CD4-positive, alpha-beta T cell treated with Interleukin-6 at 100 ng/mL for 8 hours (primary cell): ENCODE results near the gene REV3L.
"Not testable (repeated sequence)": the region's sequence is repeated elsewhere in the genome, so short reads cannot be mapped to it uniquely, and the experiment has no call there.

Experiments used
- DNase-seq: peaks from one replicate; pipeline ENCODE4 v3.0.0-alpha.2; 2020; ENCODE audit warnings: mixed read lengths, low spot score

REV3L gene

DNA sequence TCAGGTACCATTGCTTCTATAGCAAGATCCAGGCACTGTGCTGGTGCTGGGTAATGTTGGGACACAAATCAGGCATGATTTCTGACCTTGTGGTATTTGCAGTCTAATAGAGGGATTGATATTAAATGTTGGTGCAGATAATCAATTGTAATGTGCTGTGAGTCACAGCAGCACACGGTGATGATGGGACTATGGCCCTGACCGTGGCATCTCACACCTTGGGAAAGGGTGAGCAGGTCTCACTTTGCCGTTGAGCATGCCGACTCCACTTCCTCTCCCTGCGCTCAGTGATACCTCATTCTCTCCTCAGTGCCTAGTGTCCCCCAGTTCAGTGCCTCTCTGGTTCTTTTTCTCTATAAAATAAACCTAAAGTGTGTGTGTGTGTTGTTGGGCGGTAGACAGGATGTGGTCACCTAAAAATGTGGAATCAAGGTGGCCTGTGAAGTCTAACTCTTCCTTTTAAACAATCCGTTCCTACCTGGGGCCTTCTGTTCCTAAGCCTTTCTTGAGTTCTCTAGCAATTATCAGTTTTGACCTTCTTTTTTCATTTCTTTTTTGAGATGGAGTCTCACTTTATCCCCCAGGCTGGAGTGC, 188.5 kb downstream of the REV3L start:
- DNase-seq = no peak

- DNase-seq = no peak
Observed at GRCh38 chr6:111291336-111292259, 191.4 kb downstream of the REV3L start.

DNA sequence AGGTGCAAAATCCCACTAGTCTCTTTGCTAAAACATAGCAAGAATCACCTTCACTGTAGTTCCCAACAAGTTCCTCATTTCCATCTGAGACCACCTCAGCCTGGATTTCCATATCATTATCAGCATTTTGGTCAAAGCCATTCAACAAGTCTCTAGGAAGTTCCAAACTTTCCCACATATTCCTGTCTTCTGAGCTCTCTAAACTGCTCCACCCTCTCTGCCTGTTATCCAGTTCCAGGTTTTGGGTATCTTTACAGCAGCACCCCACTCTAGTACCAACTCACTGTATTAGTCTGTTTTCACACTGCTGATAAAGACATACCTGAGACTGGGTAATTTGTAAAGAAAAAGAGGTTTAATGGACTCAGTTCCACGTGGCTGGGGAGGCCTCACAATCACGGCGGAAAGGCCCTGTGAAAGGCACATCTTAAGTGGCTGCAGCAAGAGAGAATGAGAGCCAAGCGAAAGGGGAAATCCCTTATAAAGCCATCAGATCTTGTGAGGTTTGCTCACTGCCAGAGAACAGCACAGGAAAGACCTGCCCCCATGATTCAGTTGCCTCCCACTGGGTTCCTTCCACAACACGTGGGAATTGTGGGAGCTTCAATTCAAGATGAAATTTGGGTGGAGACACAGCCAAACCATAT, 192.2 kb downstream of the REV3L start:
- not testable (repeated sequence) for DNase-seq

DNA sequence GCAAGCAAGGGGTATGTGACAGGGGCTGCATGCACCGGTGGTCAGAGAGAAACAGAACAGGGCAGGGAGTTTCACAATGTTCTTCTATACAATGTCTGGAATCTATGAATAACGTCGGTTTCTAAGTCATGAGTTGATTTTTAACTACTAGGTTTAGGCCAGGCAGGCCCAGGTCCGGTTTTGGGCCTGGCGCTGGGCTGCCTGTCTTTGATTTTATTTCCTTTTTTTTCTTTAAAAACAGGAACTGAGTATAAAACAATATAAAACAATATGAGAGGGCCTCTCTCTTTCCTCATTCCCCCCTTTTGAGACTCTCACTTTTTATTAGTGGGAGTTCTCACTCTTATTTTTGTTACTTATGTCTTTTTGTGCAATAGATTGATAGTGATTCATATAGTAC, 198.7 kb downstream of the REV3L start:
- DNase-seq = not testable (repeated sequence)

GRCh38 chr6:111283707-111284106, 199.3 kb downstream of the REV3L start:
- no peak for DNase-seq

GRCh38 chr6:111282515-111282914, 200.5 kb downstream of the REV3L start:
- DNase-seq = no peak

- DNase-seq = no peak
Observed at GRCh38 chr6:111280445-111280955, 202.5 kb downstream of the REV3L start.

- DNase-seq = no peak
Observed at GRCh38 chr6:111278731-111279130, 204.3 kb downstream of the REV3L start.

- no peak for DNase-seq
Observed at GRCh38 chr6:111277819-111278218, 205.2 kb downstream of the REV3L start.

DNA sequence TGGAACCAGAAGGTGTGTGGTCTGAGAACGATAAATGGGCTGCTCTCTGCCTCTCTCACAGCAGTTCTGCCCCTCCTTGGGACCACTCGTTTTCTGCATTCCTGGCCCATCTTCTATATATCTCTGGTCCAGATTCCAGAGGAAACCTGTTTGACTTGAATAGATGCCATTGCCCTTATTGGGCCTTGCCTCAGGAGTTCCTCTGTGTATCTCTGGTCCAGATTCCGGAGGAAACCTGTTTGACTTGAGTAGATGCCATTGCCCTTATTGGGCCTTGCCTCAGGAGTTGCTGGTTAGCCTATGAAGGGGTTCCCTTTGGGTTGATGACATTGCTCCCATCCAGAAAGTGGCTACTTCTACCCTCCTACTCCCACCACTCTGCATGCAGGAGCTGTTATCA, 206.3 kb downstream of the REV3L start:
- no peak for DNase-seq

DNA sequence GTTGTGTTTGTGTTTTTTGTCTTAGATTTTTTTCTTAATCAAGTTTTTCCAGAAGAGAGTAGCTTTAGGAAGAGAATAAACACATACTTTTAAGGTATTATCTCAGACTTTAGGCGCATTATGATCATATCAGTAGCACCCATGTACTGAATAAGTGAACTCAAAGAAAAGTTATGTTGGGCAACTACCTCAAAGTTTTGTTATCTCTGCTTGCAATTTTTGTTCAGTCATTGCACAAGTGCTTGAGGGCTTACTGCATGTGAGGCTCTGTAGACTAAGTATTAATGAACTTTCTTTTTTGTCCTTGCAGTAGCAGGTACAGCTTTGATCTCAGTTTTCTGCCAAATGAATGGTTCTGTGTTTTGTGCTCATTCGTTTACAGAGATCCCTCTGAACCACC, 206.7 kb downstream of the REV3L start:
- DNase-seq = no peak

GRCh38 chr6:111274593-111275217, 208.3 kb downstream of the REV3L start:
- DNase-seq = no peak

GRCh38 chr6:111270121-111270520, 212.9 kb downstream of the REV3L start:
- DNase-seq = no peak

GRCh38 chr6:111269401-111269970, 213.5 kb downstream of the REV3L start:
- no peak for DNase-seq

GRCh38 chr6:111267764-111268333, 215.2 kb downstream of the REV3L start:
- DNase-seq = no peak

GRCh38 chr6:111266276-111266675, 216.7 kb downstream of the REV3L start:
- DNase-seq = no peak

- DNase-seq = no peak
Observed at GRCh38 chr6:111265842-111266241, 217.2 kb downstream of the REV3L start.

GRCh38 chr6:111263837-111264236, 219.2 kb downstream of the REV3L start:
- DNase-seq = no peak

GRCh38 chr6:111260570-111261298, 222.3 kb downstream of the REV3L start:
- no peak for DNase-seq

- DNase-seq = peak; percentile 99
Observed at GRCh38 chr6:111259089-111259831, 223.8 kb downstream of the REV3L start.
